HepG2 (cell line): Measurements from ENCODE around the gene ITCH. TPM values are rescaled to one million over a fixed set of nuclear protein-coding genes. Genes with fewer than 3 reads are reported as not detected.

Source experiments
- ETV5 ChIP-seq: IDR thresholded peaks from 2 replicates; pipeline ENCODE4 v1.6.1; 2018; ENCODE audit warnings: missing biosample characterization, missing genetic modification reagents, inconsistent platforms, borderline replicate concordance
- HNF1B ChIP-seq: sonication (generic); formaldehyde crosslinking; IDR thresholded peaks from 2 replicates; pipeline ENCODE4 v1.5.1; 2020; ENCODE audit warnings: mild to moderate bottlenecking, moderate library complexity, missing genetic modification reagents
- SALL1 ChIP-seq: sonication (generic); formaldehyde crosslinking; IDR thresholded peaks from 2 replicates; pipeline ENCODE4 v1.8.0; 2022; ENCODE audit warnings: mild to moderate bottlenecking, missing genetic modification reagents
- ZBTB33 ChIP-seq: sonication (generic); formaldehyde crosslinking; IDR thresholded peaks from 2 replicates; pipeline ENCODE4 v1.4.0; 2020; ENCODE audit warnings: missing genetic modification reagents
- ZNF407 ChIP-seq: sonication (generic); formaldehyde crosslinking; IDR thresholded peaks from one replicate; pipeline ENCODE4 v1.5.1; 2020; ENCODE audit warnings: mild to moderate bottlenecking, missing genetic modification reagents; ENCODE audit errors: not compliant biosample characterization
- ZNF770 ChIP-seq: sonication (generic); formaldehyde crosslinking; IDR thresholded peaks from 2 replicates; pipeline ENCODE4 v1.5.0; 2020; ENCODE audit warnings: mild to moderate bottlenecking, missing genetic modification reagents
- polyA plus RNA-seq, 8 experiments: library from polyadenylated mRNA; depleted of rRNA in 3 of 8; stranded (reverse) in 7 of 8; unstranded in 1 of 8; fragments of >200 nt; fragmentation: Illumina TruSeq in 4 of 8; extraction: Trizol in 4 of 8; gene quantifications; 2 replicates each; pipeline versions ENCODE4 v1.2.1 to v1.2.3, GENCODE V29; 2011 to 2016; ENCODE audit warnings: low read depth in 4 of 8, missing spikeins in 1 of 8, mixed read lengths in 1 of 8; ENCODE audit not compliant: insufficient read depth in 1 of 8
- total RNA-seq, 5 experiments: library from RNA; depleted of rRNA; stranded (reverse); fragments of >200 nt; fragmentation: Illumina TruSeq; extraction: Trizol; gene quantifications; 2 replicates each; pipeline ENCODE4 v1.2.3, GENCODE V29; 2016; ENCODE audit warnings: low read depth in 1 of 5

ITCH gene
- total and polyA plus RNA-seq, 2 of the 13 experiments (the other 11 are each of a cell fraction or from before 2014, with no cell fraction given): 20.5 to 112 TPM

- no peak for TF ChIP-seq ZNF407
- TF ChIP-seq SALL1: no peak
- TF ChIP-seq ZNF770: no peak
- TF ChIP-seq ZBTB33 (CRISPR knock-in tag): peak; percentile 7; the same call in 1 of the 2 replicates
- no peak for TF ChIP-seq ETV5 (CRISPR knock-in tag)
- TF ChIP-seq HNF1B (CRISPR knock-in tag): no peak
Measured at GRCh38 chr20:34332262-34332920, 30.7 kb upstream of the ITCH start (continued).
